ENCODE data around the gene LDLRAD3.

The LDLRAD3 gene

DNA sequence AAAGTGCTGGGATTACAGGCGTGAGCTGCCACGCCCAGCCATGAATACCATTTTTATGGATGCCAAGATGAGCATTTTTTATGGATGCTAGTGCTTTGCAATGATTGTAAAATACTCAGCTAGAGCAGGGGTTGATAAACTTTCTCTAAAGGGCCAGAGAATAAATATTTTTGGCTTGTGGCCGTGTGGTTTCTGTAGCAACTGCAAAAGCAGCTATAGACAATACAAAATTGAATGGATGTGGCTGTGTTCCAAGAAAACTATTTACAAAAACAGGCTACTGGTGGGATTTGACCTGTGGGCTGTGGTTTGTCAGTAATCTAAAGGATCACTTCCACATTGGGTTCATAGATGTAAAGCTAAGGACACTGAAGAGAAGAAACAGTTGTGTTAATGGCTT lies 289.3 kb downstream of the LDLRAD3 start:
- TF ChIP-seq ISL1 (CRISPR knock-in tag; IDR thresholded peaks at IDR 0.05) (no peak), ZNF565 (CRISPR knock-in tag; conservative IDR thresholded peaks at IDR 0.05; ENCODE audit: low read depth) (no peak), TOX (CRISPR knock-in tag; IDR thresholded peaks at IDR 0.05; ENCODE audit: borderline replicate concordance) (no peak), SNAI2 (CRISPR knock-in tag; IDR thresholded peaks at IDR 0.05) (no peak), ARNTL (CRISPR knock-in tag; IDR thresholded peaks at IDR 0.05; ENCODE audit: borderline replicate concordance, low read depth) (no peak), GLIS3 (CRISPR knock-in tag; IDR thresholded peaks at IDR 0.05) (no peak), ZFP3 (CRISPR knock-in tag; IDR thresholded peaks at IDR 0.05) (no peak), TCF4 (CRISPR knock-in tag; IDR thresholded peaks at IDR 0.05; ENCODE audit: borderline replicate concordance) (no peak), OSR1 (CRISPR knock-in tag; IDR thresholded peaks at IDR 0.05) (no peak), ESRRG (CRISPR knock-in tag; IDR thresholded peaks at IDR 0.05) (no peak), BACH2 (CRISPR knock-in tag; IDR thresholded peaks at IDR 0.05; ENCODE audit: borderline replicate concordance) (no peak), RARB (CRISPR knock-in tag; IDR thresholded peaks at IDR 0.05) (no peak), PPARA (CRISPR knock-in tag; IDR thresholded peaks at IDR 0.05; ENCODE audit: borderline replicate concordance) (no peak), ZNF70 (CRISPR knock-in tag; IDR thresholded peaks at IDR 0.05) (no peak), ZC3H10 (CRISPR knock-in tag; IDR thresholded peaks at IDR 0.05) (no peak), CSDC2 (CRISPR knock-in tag; IDR thresholded peaks at IDR 0.05) (no peak)
- TF ChIP-seq, protein P1, sequence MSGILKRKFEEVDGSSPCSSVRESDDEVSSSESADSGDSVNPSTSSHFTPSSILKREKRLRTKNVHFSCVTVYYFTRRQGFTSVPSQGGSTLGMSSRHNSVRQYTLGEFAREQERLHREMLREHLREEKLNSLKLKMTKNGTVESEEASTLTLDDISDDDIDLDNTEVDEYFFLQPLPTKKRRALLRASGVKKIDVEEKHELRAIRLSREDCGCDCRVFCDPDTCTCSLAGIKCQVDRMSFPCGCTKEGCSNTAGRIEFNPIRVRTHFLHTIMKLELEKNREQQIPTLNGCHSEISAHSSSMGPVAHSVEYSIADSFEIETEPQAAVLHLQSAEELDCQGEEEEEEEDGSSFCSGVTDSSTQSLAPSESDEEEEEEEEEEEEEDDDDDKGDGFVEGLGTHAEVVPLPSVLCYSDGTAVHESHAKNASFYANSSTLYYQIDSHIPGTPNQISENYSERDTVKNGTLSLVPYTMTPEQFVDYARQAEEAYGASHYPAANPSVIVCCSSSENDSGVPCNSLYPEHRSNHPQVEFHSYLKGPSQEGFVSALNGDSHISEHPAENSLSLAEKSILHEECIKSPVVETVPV (CRISPR knock-in tag; IDR thresholded peaks at IDR 0.05), result no peak
- TF ChIP-seq, protein P2, sequence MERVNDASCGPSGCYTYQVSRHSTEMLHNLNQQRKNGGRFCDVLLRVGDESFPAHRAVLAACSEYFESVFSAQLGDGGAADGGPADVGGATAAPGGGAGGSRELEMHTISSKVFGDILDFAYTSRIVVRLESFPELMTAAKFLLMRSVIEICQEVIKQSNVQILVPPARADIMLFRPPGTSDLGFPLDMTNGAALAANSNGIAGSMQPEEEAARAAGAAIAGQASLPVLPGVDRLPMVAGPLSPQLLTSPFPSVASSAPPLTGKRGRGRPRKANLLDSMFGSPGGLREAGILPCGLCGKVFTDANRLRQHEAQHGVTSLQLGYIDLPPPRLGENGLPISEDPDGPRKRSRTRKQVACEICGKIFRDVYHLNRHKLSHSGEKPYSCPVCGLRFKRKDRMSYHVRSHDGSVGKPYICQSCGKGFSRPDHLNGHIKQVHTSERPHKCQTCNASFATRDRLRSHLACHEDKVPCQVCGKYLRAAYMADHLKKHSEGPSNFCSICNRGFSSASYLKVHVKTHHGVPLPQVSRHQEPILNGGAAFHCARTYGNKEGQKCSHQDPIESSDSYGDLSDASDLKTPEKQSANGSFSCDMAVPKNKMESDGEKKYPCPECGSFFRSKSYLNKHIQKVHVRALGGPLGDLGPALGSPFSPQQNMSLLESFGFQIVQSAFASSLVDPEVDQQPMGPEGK (CRISPR knock-in tag; IDR thresholded peaks at IDR 0.05; ENCODE audit: borderline replicate concordance), result no peak
- TF ChIP-seq, protein P3, sequence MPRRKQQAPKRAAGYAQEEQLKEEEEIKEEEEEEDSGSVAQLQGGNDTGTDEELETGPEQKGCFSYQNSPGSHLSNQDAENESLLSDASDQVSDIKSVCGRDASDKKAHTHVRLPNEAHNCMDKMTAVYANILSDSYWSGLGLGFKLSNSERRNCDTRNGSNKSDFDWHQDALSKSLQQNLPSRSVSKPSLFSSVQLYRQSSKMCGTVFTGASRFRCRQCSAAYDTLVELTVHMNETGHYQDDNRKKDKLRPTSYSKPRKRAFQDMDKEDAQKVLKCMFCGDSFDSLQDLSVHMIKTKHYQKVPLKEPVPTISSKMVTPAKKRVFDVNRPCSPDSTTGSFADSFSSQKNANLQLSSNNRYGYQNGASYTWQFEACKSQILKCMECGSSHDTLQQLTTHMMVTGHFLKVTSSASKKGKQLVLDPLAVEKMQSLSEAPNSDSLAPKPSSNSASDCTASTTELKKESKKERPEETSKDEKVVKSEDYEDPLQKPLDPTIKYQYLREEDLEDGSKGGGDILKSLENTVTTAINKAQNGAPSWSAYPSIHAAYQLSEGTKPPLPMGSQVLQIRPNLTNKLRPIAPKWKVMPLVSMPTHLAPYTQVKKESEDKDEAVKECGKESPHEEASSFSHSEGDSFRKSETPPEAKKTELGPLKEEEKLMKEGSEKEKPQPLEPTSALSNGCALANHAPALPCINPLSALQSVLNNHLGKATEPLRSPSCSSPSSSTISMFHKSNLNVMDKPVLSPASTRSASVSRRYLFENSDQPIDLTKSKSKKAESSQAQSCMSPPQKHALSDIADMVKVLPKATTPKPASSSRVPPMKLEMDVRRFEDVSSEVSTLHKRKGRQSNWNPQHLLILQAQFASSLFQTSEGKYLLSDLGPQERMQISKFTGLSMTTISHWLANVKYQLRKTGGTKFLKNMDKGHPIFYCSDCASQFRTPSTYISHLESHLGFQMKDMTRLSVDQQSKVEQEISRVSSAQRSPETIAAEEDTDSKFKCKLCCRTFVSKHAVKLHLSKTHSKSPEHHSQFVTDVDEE (CRISPR knock-in tag; IDR thresholded peaks at IDR 0.05), result no peak
- TF ChIP-seq, protein P4, sequence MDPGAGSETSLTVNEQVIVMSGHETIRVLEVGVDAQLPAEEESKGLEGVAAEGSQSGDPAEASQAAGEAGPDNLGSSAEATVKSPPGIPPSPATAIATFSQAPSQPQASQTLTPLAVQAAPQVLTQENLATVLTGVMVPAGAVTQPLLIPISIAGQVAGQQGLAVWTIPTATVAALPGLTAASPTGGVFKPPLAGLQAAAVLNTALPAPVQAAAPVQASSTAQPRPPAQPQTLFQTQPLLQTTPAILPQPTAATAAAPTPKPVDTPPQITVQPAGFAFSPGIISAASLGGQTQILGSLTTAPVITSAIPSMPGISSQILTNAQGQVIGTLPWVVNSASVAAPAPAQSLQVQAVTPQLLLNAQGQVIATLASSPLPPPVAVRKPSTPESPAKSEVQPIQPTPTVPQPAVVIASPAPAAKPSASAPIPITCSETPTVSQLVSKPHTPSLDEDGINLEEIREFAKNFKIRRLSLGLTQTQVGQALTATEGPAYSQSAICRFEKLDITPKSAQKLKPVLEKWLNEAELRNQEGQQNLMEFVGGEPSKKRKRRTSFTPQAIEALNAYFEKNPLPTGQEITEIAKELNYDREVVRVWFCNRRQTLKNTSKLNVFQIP (CRISPR knock-in tag; IDR thresholded peaks at IDR 0.05; ENCODE audit: borderline replicate concordance, low read depth), result no peak
- ATAC-seq, result no peak

DNA sequence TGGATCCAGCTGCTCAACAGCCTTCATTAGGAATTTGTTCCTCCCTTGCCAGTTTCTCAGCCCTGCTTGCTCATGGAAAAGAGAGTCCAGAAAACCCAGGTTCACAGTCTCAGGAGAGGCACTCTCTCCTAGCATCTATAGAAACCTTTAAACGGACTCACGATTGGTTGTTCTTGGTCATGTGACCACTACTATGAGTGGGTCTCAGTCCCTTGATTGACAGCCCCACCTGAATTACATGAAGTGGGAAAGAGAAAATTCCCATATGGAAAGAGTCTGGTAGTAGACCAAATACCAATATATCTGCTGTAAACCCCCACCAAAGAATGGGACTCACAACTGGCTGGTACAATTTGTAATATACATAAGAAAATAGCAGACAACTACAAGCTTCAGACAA lies 291.0 kb downstream of the LDLRAD3 start:
- TF ChIP-seq, protein P1 (CRISPR knock-in tag; IDR thresholded peaks at IDR 0.05), result no peak
- no peak for TF ChIP-seq SNAI2 (CRISPR knock-in tag; IDR thresholded peaks at IDR 0.05)
- no peak for TF ChIP-seq RARB (CRISPR knock-in tag; IDR thresholded peaks at IDR 0.05)
- no peak for TF ChIP-seq TOX (CRISPR knock-in tag; IDR thresholded peaks at IDR 0.05; ENCODE audit: borderline replicate concordance)
- no peak for ATAC-seq

DNA sequence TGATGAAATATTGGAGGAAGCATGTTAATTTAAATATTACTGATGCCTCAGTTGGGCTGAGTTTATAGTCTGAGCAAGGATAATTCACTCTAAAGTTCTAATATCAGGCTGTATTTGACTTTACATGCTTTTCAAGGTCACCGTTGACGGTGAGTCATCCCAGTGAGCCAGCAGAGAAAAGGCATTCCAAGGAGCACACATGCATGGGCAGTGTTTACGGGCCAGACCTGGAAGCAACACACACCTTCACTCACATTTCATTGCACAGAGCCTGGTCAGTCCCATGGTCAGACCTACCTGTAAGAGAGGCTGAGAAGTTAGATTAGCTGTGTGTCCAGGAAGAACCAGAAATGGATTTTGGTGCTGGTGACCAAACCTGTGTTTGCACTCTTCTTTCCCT lies 291.9 kb downstream of the LDLRAD3 start:
- TF ChIP-seq ARNTL (CRISPR knock-in tag; IDR thresholded peaks at IDR 0.05; ENCODE audit: borderline replicate concordance, low read depth), result no peak
- TF ChIP-seq, protein P5, sequence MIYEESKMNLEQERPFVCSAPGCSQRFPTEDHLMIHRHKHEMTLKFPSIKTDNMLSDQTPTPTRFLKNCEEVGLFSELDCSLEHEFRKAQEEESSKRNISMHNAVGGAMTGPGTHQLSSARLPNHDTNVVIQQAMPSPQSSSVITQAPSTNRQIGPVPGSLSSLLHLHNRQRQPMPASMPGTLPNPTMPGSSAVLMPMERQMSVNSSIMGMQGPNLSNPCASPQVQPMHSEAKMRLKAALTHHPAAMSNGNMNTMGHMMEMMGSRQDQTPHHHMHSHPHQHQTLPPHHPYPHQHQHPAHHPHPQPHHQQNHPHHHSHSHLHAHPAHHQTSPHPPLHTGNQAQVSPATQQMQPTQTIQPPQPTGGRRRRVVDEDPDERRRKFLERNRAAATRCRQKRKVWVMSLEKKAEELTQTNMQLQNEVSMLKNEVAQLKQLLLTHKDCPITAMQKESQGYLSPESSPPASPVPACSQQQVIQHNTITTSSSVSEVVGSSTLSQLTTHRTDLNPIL (CRISPR knock-in tag; IDR thresholded peaks at IDR 0.05; ENCODE audit: low read depth), result no peak
- TF ChIP-seq, protein P1 (CRISPR knock-in tag; IDR thresholded peaks at IDR 0.05), result no peak
- TF ChIP-seq PPARA (CRISPR knock-in tag; IDR thresholded peaks at IDR 0.05; ENCODE audit: borderline replicate concordance), result no peak
- peak; percentile 43 for ATAC-seq

Data from SK-N-SH treated with all-trans-retinoic acid at 6 μM for 48 hours (cell line).